ENCODE data around the gene AGAP1.

GRCh38 chr2:235752846-235753245, 259.0 kb downstream of the AGAP1 start:
- no peak for TF ChIP-seq POLR2AphosphoS5 (IDR thresholded peaks at IDR 0.05; ENCODE audit: low read depth, low read length)
- no peak for TF ChIP-seq POLR2A (IDR thresholded peaks at IDR 0.05; ENCODE audit: low read depth, low read length)
- no peak for TF ChIP-seq TAF1 (IDR thresholded peaks at IDR 0.05; ENCODE audit: borderline replicate concordance, low read depth, low read length)

Data from GM12892 (cell line).